Activated T-cell treated with anti-CD3 and anti-CD28 coated beads, Interleukin-2, amount 50 U/mL, for 4 hours (primary cell): Measurements from ENCODE around the gene ANKS1A. TPM values are rescaled to one million over a fixed set of nuclear protein-coding genes. Genes with fewer than 3 reads are reported as not detected.
"Not testable (repeated sequence)": the region's sequence is repeated elsewhere in the genome, so short reads cannot be mapped to it uniquely, and the experiment has no call there.

Source experiments
- ATAC-seq, 2 donors: fragments of 200-7000 bp; cut with Tn5 transposase; one replicate each; pipeline ENCODE4 v1.10.0; 2021
- DNase-seq: peaks from one replicate; pipeline ENCODE4 v3.0.0-alpha.2; 2020
- H3K27me3 Mint-ChIP-seq: one replicate; pipeline ENCODE4 v1.8.0; 2021; ENCODE audit warnings: low read depth, mixed read lengths
- H3K36me3 Mint-ChIP-seq: one replicate; pipeline ENCODE4 v1.8.0; 2022; ENCODE audit warnings: mixed read lengths; ENCODE audit not compliant: insufficient read depth
- H3K4me1 Mint-ChIP-seq: one replicate; pipeline ENCODE4 v1.8.0; 2021; ENCODE audit warnings: low read depth, mixed read lengths
- H3K4me3 Mint-ChIP-seq: one replicate; pipeline ENCODE4 v1.8.0; 2021; ENCODE audit warnings: mild to moderate bottlenecking, moderate library complexity, mixed read lengths
- H3K9me3 Mint-ChIP-seq: one replicate; pipeline ENCODE4 v1.8.0; 2021; ENCODE audit warnings: mixed read lengths
- total RNA-seq, 3 donors: library from RNA; stranded (reverse); gene quantifications; one replicate each; pipeline ENCODE4 v1.2.1, GENCODE V29; 2021

The ANKS1A gene
- total RNA-seq, 3 donors from 2014 or later, result 7.7 to 8.3 (median 8.2) TPM

- not testable (repeated sequence) for H3K36me3 Mint-ChIP-seq, H3K27me3 Mint-ChIP-seq, ATAC-seq, H3K9me3 Mint-ChIP-seq, H3K4me3 Mint-ChIP-seq, H3K4me1 Mint-ChIP-seq, DNase-seq
These were observed 10.7 kb downstream of the ANKS1A start for GRCh38 chr6:34899748-34900147.

- no peak for DNase-seq
- H3K9me3 Mint-ChIP-seq, result no peaks in the 10 kb centered on the region
- no peaks in the 10 kb centered on the region for H3K4me1 Mint-ChIP-seq
- H3K36me3 Mint-ChIP-seq, result no peaks in the 10 kb centered on the region
- H3K27me3 Mint-ChIP-seq, result no peaks in the 10 kb centered on the region
- H3K4me3 Mint-ChIP-seq, result no peak overlapping the region
- ATAC-seq, result no peak
These were observed 11.4 kb downstream of the ANKS1A start for GRCh38 chr6:34900321-34901031.

- H3K36me3 Mint-ChIP-seq, result no peaks in the 10 kb centered on the region
- DNase-seq, result no peak
- peaks cover 2% of the 10 kb centered on the region for H3K4me1 Mint-ChIP-seq
- no peak for ATAC-seq
- no peak overlapping the region for H3K4me3 Mint-ChIP-seq
- H3K9me3 Mint-ChIP-seq, result no peaks in the 10 kb centered on the region
- no peaks in the 10 kb centered on the region for H3K27me3 Mint-ChIP-seq
These were observed 12.9 kb downstream of the ANKS1A start for GRCh38 chr6:34901930-34902329.

GRCh38 chr6:34904990-34905613 is 16.0 kb downstream of the ANKS1A start:
- Mint-ChIP-seq H3K36me3 (no peaks in the 10 kb centered on the region), H3K4me3 (no peak overlapping the region), H3K27me3 (no peaks in the 10 kb centered on the region), H3K4me1 (peaks cover 5% of the 10 kb centered on the region), H3K9me3 (no peaks in the 10 kb centered on the region)
- ATAC-seq (no peak), DNase-seq (no peak)

DNA sequence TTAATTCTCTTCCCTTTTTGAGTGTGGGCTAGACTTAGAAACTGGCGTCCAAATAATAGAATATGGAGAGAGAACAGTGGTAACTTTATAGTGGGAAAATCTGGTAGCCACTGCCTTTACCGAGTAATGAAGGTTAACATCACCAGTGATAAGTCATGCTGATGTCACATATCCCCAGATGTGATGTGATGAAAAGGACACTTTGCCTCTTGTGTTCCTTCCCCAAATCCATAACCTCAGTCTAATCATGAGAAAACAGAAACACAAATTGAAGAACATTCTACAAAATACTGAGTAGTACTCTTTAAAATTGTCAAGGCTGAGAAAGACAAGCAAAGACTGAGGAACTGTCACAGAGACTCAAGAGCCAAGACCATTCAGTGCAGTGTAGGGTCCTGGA is 17.8 kb downstream of the ANKS1A start:
- no peak for ATAC-seq
- DNase-seq, result no peak
- Mint-ChIP-seq H3K36me3 (no peaks in the 10 kb centered on the region), H3K27me3 (no peaks in the 10 kb centered on the region), H3K4me1 (peaks cover 13% of the 10 kb centered on the region), H3K9me3 (no peaks in the 10 kb centered on the region), H3K4me3 (no peak overlapping the region)

- Mint-ChIP-seq H3K4me3 (no peak overlapping the region), H3K9me3 (no peaks in the 10 kb centered on the region), H3K36me3 (no peaks in the 10 kb centered on the region), H3K4me1 (peaks cover 26% of the 10 kb centered on the region), H3K27me3 (no peaks in the 10 kb centered on the region)
- no peak for DNase-seq
- ATAC-seq, result no peak
These were observed 19.1 kb downstream of the ANKS1A start for GRCh38 chr6:34908194-34908593.

- no peaks in the 10 kb centered on the region for H3K36me3 Mint-ChIP-seq
- H3K4me1 Mint-ChIP-seq, result peaks cover 31% of the 10 kb centered on the region
- no peaks in the 10 kb centered on the region for H3K9me3 Mint-ChIP-seq
- no peaks in the 10 kb centered on the region for H3K27me3 Mint-ChIP-seq
- ATAC-seq (no peak), DNase-seq (no peak)
- no peak overlapping the region for H3K4me3 Mint-ChIP-seq
These were observed 20.3 kb downstream of the ANKS1A start for GRCh38 chr6:34909320-34909883.

GRCh38 chr6:34911822-34912221 is 22.8 kb downstream of the ANKS1A start:
- H3K36me3 Mint-ChIP-seq, result no peaks in the 10 kb centered on the region
- ATAC-seq, result no peak
- H3K9me3 Mint-ChIP-seq, result no peaks in the 10 kb centered on the region
- no peaks in the 10 kb centered on the region for H3K27me3 Mint-ChIP-seq
- H3K4me1 Mint-ChIP-seq, result peaks cover 29% of the 10 kb centered on the region
- no peak overlapping the region for H3K4me3 Mint-ChIP-seq
- DNase-seq, result no peak

DNA sequence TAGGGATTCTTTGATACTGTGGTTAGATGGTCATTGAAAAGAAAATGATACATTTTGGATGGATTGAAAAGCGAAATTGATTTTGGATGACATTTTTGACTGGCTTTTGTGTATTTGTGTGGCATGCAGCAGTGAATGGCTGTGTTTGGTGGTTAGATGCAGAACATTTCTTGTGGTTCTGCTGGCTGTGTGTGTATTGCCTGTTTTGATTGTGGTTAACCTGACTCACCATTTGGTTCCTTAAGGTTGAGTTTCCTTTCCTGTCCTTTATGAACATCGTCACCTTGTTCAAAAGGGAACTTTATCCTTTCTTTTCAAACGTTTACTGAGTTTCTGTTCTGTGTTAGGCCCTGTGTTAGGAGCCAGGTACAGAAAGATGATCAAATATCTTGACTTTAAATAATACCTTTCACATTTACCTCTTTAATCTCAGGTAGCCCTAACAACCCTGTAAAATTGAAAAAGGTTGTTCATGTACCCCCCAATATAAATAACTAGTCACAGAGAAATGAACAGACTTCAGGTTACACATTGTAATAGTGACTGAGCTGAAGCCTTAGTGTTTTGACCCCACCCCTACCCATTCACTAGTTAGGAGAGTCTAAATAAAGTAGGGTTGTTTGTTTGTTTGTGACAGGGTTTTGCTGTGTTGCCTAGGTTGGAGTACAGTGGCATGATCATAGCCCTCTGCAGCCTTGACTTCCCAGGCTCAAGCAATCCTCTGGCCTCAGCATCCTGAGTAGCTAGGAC is 23.8 kb downstream of the ANKS1A start:
- Mint-ChIP-seq H3K27me3 (no peaks in the 10 kb centered on the region), H3K36me3 (peaks cover under 1% of the 10 kb centered on the region), H3K4me1 (peaks cover 29% of the 10 kb centered on the region), H3K4me3 (peak overlapping the region; percentile 19), H3K9me3 (no peaks in the 10 kb centered on the region)
- peak; percentile 7 for DNase-seq
- peak; percentile 98 to 99 for ATAC-seq

DNA sequence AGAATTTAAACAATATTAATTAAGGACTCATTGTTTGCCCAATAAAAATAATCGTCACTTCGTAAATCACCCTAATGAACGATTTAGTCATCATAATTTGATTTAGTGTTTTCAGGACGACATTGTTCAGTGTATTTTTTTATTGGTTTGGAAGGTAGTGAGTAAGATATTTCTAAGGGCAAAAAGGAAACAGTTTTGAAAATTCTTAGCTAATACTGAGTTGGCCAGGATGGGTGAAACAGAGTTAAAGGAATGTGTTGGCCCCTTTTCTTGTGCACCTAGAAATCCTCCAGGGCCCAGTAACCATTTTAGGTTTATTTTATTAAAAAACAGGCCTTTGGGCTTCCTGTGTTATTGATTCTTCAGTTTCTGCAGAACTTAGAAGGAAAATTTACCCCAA is 25.3 kb downstream of the ANKS1A start:
- ATAC-seq (no peak), DNase-seq (no peak)
- peaks cover 32% of the 10 kb centered on the region for H3K4me1 Mint-ChIP-seq
- H3K36me3 Mint-ChIP-seq, result peaks cover 4% of the 10 kb centered on the region
- no peak overlapping the region for H3K4me3 Mint-ChIP-seq
- H3K9me3 Mint-ChIP-seq, result no peaks in the 10 kb centered on the region
- H3K27me3 Mint-ChIP-seq, result no peaks in the 10 kb centered on the region

DNA sequence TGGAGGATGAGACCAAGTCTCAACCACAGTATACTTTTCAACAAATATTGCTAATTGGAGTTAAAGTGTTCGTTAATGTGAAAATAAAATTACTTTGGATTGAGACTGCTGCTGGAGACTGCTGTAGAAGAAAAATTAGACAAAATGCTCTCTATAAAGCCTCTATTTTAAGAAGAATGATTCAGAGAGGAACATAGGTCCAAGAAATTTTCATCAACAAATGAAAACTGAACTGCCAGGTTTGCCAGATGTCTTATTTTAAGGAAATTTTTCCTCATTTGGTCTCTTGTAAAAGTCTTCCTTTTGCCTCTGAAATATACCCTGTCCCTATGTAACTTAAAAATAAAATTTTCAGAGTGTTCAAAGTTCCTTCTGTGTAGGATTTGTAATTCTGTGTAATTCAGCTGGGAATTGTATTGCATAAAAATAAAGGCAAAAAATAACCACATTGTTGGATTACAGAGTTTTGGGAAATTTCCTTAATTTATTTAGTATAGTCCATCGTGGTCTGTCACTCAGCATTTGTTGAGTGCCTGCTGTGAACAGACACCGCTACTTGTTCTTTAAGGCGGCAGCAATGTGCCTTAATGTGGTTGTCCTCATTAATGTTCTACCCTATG is 27.4 kb downstream of the ANKS1A start:
- H3K9me3 Mint-ChIP-seq, result no peaks in the 10 kb centered on the region
- H3K36me3 Mint-ChIP-seq, result peaks cover 4% of the 10 kb centered on the region
- H3K27me3 Mint-ChIP-seq, result no peaks in the 10 kb centered on the region
- DNase-seq (no peak), ATAC-seq (no peak)
- H3K4me3 Mint-ChIP-seq, result no peak overlapping the region
- H3K4me1 Mint-ChIP-seq, result peaks cover 25% of the 10 kb centered on the region

- no peaks in the 10 kb centered on the region for H3K27me3 Mint-ChIP-seq
- no peaks in the 10 kb centered on the region for H3K9me3 Mint-ChIP-seq
- peaks cover 12% of the 10 kb centered on the region for H3K4me1 Mint-ChIP-seq
These were observed 28.7 kb downstream of the ANKS1A start for GRCh38 chr6:34917626-34918285.

DNA sequence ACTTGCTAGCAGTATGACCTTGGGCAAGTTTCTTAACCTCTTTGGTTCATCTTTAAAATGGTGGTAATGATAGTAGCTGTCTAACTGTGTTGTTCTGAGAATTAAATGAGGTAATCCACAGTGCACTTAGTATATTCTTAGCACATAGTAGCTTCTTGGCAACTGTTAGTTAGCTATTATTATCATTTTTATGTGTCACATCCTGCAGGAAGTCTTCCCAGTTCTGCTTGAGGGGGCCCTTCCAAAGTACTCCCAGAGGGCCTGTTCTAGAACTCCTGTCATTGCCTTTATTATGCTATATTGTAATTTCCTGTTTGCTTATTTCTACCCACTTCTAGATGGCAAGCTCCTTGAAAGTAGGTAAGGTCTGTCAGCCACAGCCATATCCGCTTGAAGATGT is 30.6 kb downstream of the ANKS1A start:
- H3K27me3 Mint-ChIP-seq, result no peaks in the 10 kb centered on the region
- ATAC-seq, result no peak

More at GRCh38 chr6:34917626-34918285, 28.7 kb downstream of the ANKS1A start:
- peaks cover 4% of the 10 kb centered on the region for H3K36me3 Mint-ChIP-seq
- no peak for ATAC-seq
- no peak for DNase-seq
- no peak overlapping the region for H3K4me3 Mint-ChIP-seq

DNA sequence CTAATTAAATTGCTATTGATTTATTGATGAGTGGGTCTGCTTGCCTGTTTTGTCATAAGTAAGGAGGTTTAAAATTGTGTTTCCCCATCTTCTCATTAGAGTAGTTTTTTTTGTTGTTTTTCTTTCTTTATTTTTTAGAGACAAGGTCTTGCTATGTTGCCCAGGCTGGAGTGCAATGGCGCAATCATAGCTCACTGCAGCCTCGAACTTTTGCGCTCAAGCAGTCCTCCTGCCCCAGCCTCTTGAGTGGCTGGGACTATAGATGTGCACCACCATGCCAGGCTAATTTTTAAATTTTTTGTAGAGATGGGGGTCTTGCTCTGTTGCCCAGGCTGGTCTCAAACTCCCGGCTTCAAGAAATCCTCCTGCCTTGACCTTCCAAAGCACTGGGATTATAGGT is 31.0 kb downstream of the ANKS1A start:
- no peak overlapping the region for H3K4me3 Mint-ChIP-seq
- ATAC-seq (no peak), DNase-seq (no peak)
- H3K9me3 Mint-ChIP-seq, result no peaks in the 10 kb centered on the region
- no peaks in the 10 kb centered on the region for H3K27me3 Mint-ChIP-seq
- peaks cover 4% of the 10 kb centered on the region for H3K36me3 Mint-ChIP-seq
- peaks cover 5% of the 10 kb centered on the region for H3K4me1 Mint-ChIP-seq

More for the DNA sequence above, 30.6 kb downstream of the ANKS1A start:
- no peaks in the 10 kb centered on the region for H3K9me3 Mint-ChIP-seq
- peaks cover 5% of the 10 kb centered on the region for H3K4me1 Mint-ChIP-seq
- DNase-seq, result no peak
- peaks cover 4% of the 10 kb centered on the region for H3K36me3 Mint-ChIP-seq
- H3K4me3 Mint-ChIP-seq, result no peak overlapping the region
